CD4-positive, alpha-beta T cell (primary cell): Measurements from ENCODE around the gene SDC1. TPM values are rescaled to one million over a fixed set of nuclear protein-coding genes. Genes with fewer than 3 reads are reported as not detected.

Experiments
- ATAC-seq: fragments of 200-7000 bp; cut with Tn5 transposase; one replicate; pipeline ENCODE4 v1.10.0; 2022; ENCODE audit warnings: mild to moderate bottlenecking; ENCODE audit not compliant: poor library complexity
- CTCF ChIA-PET: fragments of 350-600 bp; sonication (Branson Sonifier 250); formaldehyde crosslinking; loops from one replicate; lab custom pipeline; 2021; ENCODE audit warnings: antibody characterized with exemption, inconsistent platforms; lab: Charles Lee
- POLR2A ChIA-PET: fragments of 350-600 bp; sonication (Branson Sonifier 250); formaldehyde crosslinking; loops from one replicate; lab custom pipeline; 2021; ENCODE audit warnings: antibody characterized with exemption, inconsistent platforms; lab: Charles Lee
- DNase-seq, 14 experiments: peaks; one replicate each; pipeline ENCODE4 v3.0.0-alpha.2; 2013 to 2020; ENCODE audit warnings: mixed read lengths in 2 of 14
- H3K27ac ChIP-seq, 2 donors: one replicate each; pipeline versions ENCODE4 v1.5.1 to v1.7.0; 2013; ENCODE audit warnings: low read length in 2 of 2, low read depth in 1 of 2, mild to moderate bottlenecking in 1 of 2
- H3K27me3 ChIP-seq, 2 experiments: 1 replicate in 1 of 2; 2 replicates in 1 of 2; pipeline versions ENCODE4 v1.6.1 to v1.7.0; 2013; ENCODE audit warnings: low read length in 2 of 2, control low read depth in 1 of 2, mild to moderate bottlenecking in 1 of 2, moderate library complexity in 1 of 2; ENCODE audit not compliant: insufficient read depth in 2 of 2, control insufficient read depth in 1 of 2
- H3K36me3 ChIP-seq: one replicate; pipeline ENCODE4 v1.6.1; 2013; ENCODE audit warnings: low read length, control low read depth; ENCODE audit not compliant: insufficient read depth
- H3K4me1 ChIP-seq: one replicate; pipeline ENCODE4 v1.6.1; 2013; ENCODE audit warnings: low read length, control low read depth; ENCODE audit not compliant: insufficient read depth
- H3K4me3 ChIP-seq: one replicate; pipeline ENCODE4 v1.5.1; 2013; ENCODE audit warnings: mild to moderate bottlenecking, low read length, moderate library complexity
- H3K9me3 ChIP-seq, 2 experiments: 1 replicate in 1 of 2; 2 replicates in 1 of 2; pipeline versions ENCODE4 v1.6.1 to v1.7.0; 2013; ENCODE audit warnings: low read length in 2 of 2, mild to moderate bottlenecking in 2 of 2, control low read depth in 1 of 2, moderate library complexity in 1 of 2; ENCODE audit not compliant: control insufficient read depth in 1 of 2, insufficient read depth in 1 of 2
- H3K27ac Mint-ChIP-seq: one replicate; pipeline ENCODE4 v1.8.0; 2020; ENCODE audit warnings: mixed read lengths
- H3K27me3 Mint-ChIP-seq: one replicate; pipeline ENCODE4 v1.8.0; 2021; ENCODE audit warnings: mixed read lengths
- H3K36me3 Mint-ChIP-seq: one replicate; pipeline ENCODE4 v1.8.0; 2021; ENCODE audit warnings: low read depth, mixed read lengths
- H3K4me1 Mint-ChIP-seq: one replicate; pipeline ENCODE4 v1.8.0; 2021; ENCODE audit warnings: low read depth, mixed read lengths
- H3K4me3 Mint-ChIP-seq: one replicate; pipeline ENCODE4 v1.8.0; 2020; ENCODE audit warnings: mild to moderate bottlenecking, mixed read lengths
- H3K9me3 Mint-ChIP-seq: one replicate; pipeline ENCODE4 v1.8.0; 2020; ENCODE audit warnings: mixed read lengths
- intact Hi-C, 2 experiments: fragments of 100-400 bp; cut with DNase I in 1 of 2; cut with micrococcal nuclease in 1 of 2; formaldehyde crosslinking; loops; one replicate each; pipeline versions ENCODE4 v1.15.1 to v1.9.0; 2023 to 2025; cut with DNase I, micrococcal nuclease
- total RNA-seq, 174 experiments: library from RNA in 2 of 174; stranded (reverse) in 2 of 174; gene quantifications; one replicate each; pipeline ENCODE4 v1.2.3 and lab custom pipeline; 2021 to 2026
- TF ChIP-seq, protein P1 (sequence below): fragments of 200-600 bp; IDR thresholded peaks from one replicate; pipeline ENCODE4 v1.8.0; 2022; ENCODE audit warnings: antibody characterized with exemption, mild to moderate bottlenecking

SDC1 gene
- total RNA-seq, 2 experiments from 2014 or later = not detected

DNA sequence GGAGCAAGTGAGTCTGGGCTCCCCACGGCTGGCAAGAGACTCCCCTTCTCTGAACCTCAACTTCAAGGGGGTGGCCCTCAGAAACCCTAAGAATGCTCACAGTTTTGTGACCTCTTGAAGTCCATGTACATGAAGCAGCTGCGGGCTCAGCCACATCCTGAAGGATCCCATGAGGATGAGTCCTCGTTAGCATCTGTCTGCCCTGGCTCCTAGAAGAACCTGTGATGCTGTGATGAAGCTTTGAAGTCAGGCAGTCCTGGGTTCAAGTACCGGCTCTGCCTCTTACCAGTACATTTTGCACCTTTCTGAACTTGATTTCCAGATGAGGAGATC lies 38.1 kb downstream of the SDC1 start:
- ChIA-PET CTCF (no interaction called here), POLR2A (no interaction called here)
- Mint-ChIP-seq H3K27me3 (no peaks in the 10 kb centered on the region), H3K4me1 (no peaks in the 10 kb centered on the region), H3K27ac (no peak overlapping the region), H3K36me3 (no peaks in the 10 kb centered on the region), H3K9me3 (no peaks in the 10 kb centered on the region), H3K4me3 (no peak overlapping the region)
- H3K4me1 ChIP-seq = no peaks in the 10 kb centered on the region
- H3K4me3 ChIP-seq = no peak overlapping the region
- peaks cover 0 to 6% of the 10 kb centered on the region in 2 experiments for H3K27me3 ChIP-seq
- H3K9me3 ChIP-seq = peaks cover 0 to 9% of the 10 kb centered on the region in 2 experiments
- no peak overlapping the region for H3K27ac ChIP-seq
- TF ChIP-seq, protein P1, sequence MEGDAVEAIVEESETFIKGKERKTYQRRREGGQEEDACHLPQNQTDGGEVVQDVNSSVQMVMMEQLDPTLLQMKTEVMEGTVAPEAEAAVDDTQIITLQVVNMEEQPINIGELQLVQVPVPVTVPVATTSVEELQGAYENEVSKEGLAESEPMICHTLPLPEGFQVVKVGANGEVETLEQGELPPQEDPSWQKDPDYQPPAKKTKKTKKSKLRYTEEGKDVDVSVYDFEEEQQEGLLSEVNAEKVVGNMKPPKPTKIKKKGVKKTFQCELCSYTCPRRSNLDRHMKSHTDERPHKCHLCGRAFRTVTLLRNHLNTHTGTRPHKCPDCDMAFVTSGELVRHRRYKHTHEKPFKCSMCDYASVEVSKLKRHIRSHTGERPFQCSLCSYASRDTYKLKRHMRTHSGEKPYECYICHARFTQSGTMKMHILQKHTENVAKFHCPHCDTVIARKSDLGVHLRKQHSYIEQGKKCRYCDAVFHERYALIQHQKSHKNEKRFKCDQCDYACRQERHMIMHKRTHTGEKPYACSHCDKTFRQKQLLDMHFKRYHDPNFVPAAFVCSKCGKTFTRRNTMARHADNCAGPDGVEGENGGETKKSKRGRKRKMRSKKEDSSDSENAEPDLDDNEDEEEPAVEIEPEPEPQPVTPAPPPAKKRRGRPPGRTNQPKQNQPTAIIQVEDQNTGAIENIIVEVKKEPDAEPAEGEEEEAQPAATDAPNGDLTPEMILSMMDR = no peak
- ATAC-seq = no peak
- no peaks in the 10 kb centered on the region for H3K36me3 ChIP-seq
- DNase-seq = no peak
- intact Hi-C loops = no loop called here

DNA sequence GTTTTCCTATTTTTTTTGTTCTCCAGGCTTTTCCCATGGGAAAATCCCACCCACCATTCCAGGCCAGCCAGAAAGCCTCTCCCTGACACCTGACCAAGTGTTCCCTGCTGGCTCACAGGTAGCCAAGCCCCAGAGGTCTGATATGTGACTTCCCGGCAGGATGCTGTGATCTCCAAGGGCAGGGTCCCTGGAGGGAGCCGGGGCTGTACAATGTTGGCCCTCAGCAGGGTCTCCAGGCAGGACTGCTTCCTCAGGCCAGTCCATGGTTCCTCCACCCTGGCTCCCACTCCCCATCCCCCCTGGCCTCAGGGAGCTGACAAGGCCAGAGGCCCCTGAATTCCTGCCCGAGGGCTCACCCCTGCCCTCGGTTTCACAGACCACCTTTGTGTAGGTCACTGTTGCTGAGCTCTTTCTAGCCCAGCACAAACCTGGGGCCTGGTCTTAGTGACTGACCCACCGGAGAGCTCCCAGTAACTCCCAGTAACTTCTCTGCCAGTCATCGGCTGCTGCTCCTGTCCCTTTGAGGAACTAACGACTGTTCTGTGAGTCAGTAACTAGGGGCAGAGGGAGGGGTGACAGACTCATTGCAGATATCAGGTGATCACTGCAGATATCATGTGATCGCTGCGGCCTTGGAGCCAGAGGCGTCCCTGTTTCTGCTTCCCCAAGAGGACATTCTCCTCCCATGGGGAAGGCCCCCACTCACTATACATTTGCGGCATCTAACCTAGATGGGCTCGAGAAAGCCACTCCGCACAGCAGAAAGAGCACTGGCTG lies 38.7 kb downstream of the SDC1 start:
- ChIA-PET POLR2A (no interaction called here), CTCF (no interaction called here)
- TF ChIP-seq, protein P1 = no peak
- no peak overlapping the region for H3K4me3 ChIP-seq
- Mint-ChIP-seq H3K4me3 (no peak overlapping the region), H3K4me1 (no peaks in the 10 kb centered on the region), H3K36me3 (no peaks in the 10 kb centered on the region), H3K27ac (no peak overlapping the region), H3K9me3 (no peaks in the 10 kb centered on the region), H3K27me3 (no peaks in the 10 kb centered on the region)
- H3K4me1 ChIP-seq = no peaks in the 10 kb centered on the region
- intact Hi-C loops = no loop called here
- ATAC-seq (no peak), DNase-seq (peak in 3 of 14 experiments; percentile 7 to 64 (median 55))
- H3K9me3 ChIP-seq = peaks cover 0 to 9% of the 10 kb centered on the region in 2 experiments
- H3K27ac ChIP-seq = no peak overlapping the region
- H3K36me3 ChIP-seq = no peaks in the 10 kb centered on the region
- H3K27me3 ChIP-seq = peaks cover 0 to 6% of the 10 kb centered on the region in 2 experiments

DNA sequence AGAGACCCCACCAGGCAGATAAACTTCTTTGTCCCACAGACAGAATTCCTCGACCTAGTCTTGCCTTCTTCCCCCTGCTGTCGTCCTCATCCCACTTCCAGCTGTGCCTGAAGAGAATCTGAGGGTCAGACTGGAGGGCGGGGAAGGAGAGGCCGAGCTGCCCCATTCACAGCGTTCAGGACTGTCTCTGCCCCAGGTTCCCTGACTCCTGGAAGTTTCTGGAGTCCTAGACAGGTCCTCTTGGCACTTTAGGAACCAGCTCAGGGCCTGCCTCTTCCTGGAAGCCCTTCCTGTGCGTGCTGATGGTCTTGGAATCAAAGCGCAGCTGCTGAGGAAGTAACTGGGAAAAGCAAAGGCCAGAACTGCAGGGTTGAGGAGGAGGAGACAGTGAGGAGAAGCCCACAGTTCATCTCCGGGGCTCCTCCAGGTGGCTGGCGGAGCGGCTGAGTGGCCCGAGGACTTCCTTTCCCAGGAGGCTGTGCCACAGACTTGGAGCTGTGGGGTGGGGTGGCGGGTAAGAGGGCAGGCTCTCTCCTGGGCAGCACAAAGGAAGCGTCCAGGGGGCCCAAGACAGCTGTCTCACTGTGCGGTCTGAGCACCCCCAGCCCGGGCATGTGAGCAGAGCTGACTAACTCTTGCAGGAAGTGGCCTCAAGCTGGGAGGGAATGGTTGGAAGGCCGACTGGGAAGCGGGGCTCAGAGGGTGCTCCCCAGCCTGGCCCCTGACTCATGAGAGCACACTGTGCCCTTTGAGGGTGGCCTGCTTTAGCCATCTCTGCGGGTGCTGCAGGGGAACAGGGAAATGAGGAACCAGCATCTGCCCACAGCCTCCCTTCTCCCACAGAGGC lies 39.5 kb downstream of the SDC1 start:
- ChIA-PET POLR2A (no interaction called here), CTCF (no interaction called here)
- ATAC-seq = no peak
- Mint-ChIP-seq H3K9me3 (no peaks in the 10 kb centered on the region), H3K4me3 (no peak overlapping the region), H3K27me3 (no peaks in the 10 kb centered on the region), H3K4me1 (no peaks in the 10 kb centered on the region), H3K27ac (no peak overlapping the region), H3K36me3 (no peaks in the 10 kb centered on the region)
- intact Hi-C loops = no loop called here
- no peaks in the 10 kb centered on the region for H3K36me3 ChIP-seq
- H3K27ac ChIP-seq = no peak overlapping the region
- TF ChIP-seq, protein P1 = no peak
- H3K4me1 ChIP-seq = no peaks in the 10 kb centered on the region
- H3K4me3 ChIP-seq = no peak overlapping the region
- H3K9me3 ChIP-seq = peaks cover 0 to 9% of the 10 kb centered on the region in 2 experiments
- peak in 2 of 14 experiments; percentile 52 to 65 for DNase-seq
- H3K27me3 ChIP-seq = peaks cover 0 to 6% of the 10 kb centered on the region in 2 experiments
